Neural cell (in vitro differentiated cells): ENCODE results near the gene FBLIM1. TPM values are rescaled to one million over a fixed set of nuclear protein-coding genes. Genes with fewer than 3 reads are reported as not detected.

ENCODE experiments used
- H2AFZ ChIP-seq: fragments of 200-600, 300-800 bp; sonication (generic), shearing (Covaris generic); 2 replicates; pipeline ENCODE4 v1.6.0; 2014; ENCODE audit warnings: low read depth, mild to moderate bottlenecking, antibody characterized with exemption, low read length, moderate library complexity
- H3F3A ChIP-seq: fragments of 200-600 bp; shearing (Covaris generic); 2 replicates; pipeline ENCODE4 v1.6.1; 2016; ENCODE audit warnings: mild to moderate bottlenecking, moderate library complexity, mixed read lengths, antibody characterized with exemption, low read length; ENCODE audit not compliant: insufficient read depth, poor library complexity, severe bottlenecking
- H3K27ac ChIP-seq: fragments of 200-600, 300-800 bp; sonication (generic), shearing (Covaris generic); 2 replicates; pipeline ENCODE4 v1.5.1; 2014; ENCODE audit warnings: mild to moderate bottlenecking, low read length, moderate library complexity
- H3K27me3 ChIP-seq: fragments of 300-800, 200-600 bp; sonication (generic), shearing (Covaris generic); 2 replicates; pipeline ENCODE4 v1.6.0; 2014; ENCODE audit warnings: mild to moderate bottlenecking, low read depth, low read length, moderate library complexity; ENCODE audit not compliant: insufficient read depth
- H3K36me3 ChIP-seq: fragments of 300-800, 200-600 bp; sonication (generic), shearing (Covaris generic); 2 replicates; pipeline ENCODE4 v1.5.1; 2014; ENCODE audit warnings: mild to moderate bottlenecking, antibody characterized with exemption, low read length, moderate library complexity; ENCODE audit not compliant: insufficient read depth
- H3K4me2 ChIP-seq: fragments of 300-800, 200-600 bp; sonication (generic), shearing (Covaris generic); 2 replicates; pipeline ENCODE4 v1.6.0; 2014; ENCODE audit warnings: mild to moderate bottlenecking, low read length
- H3K4me3 ChIP-seq: fragments of 300-800, 200-600 bp; sonication (generic), shearing (Covaris generic); 2 replicates; pipeline ENCODE4 v1.5.1; 2014; ENCODE audit warnings: mild to moderate bottlenecking, low read length, moderate library complexity
- H3K79me2 ChIP-seq: fragments of 200-600 bp; shearing (Covaris generic); replicated peaks from 2 replicates; pipeline ENCODE4 v1.6.0; 2014; ENCODE audit warnings: mild to moderate bottlenecking, low read length, moderate library complexity; ENCODE audit not compliant: insufficient read depth
- H3K9ac ChIP-seq: fragments of 300-800, 200-600 bp; sonication (generic), shearing (Covaris generic); 2 replicates; pipeline ENCODE4 v1.6.1; 2016; ENCODE audit warnings: mild to moderate bottlenecking, low read length, mixed read lengths
- H3K9me2 ChIP-seq: fragments of 200-600 bp; shearing (Covaris generic); 2 replicates; pipeline ENCODE4 v1.6.1; 2016; ENCODE audit warnings: mild to moderate bottlenecking, low read length, mixed read lengths; ENCODE audit not compliant: insufficient read depth
- H3K9me3 ChIP-seq: fragments of 200-600, 300-800 bp; sonication (generic), shearing (Covaris generic); 2 replicates; pipeline ENCODE4 v1.6.1; 2016; ENCODE audit warnings: mild to moderate bottlenecking, mixed run types, low read length, moderate library complexity, mixed read lengths
- H4K20me1 ChIP-seq: fragments of 200-600 bp; shearing (Covaris generic); 2 replicates; pipeline ENCODE4 v1.6.1; 2016; ENCODE audit warnings: mild to moderate bottlenecking, mixed run types; ENCODE audit not compliant: insufficient read depth
- EP300 ChIP-seq: fragments of 450-650 bp; conservative IDR thresholded peaks from 2 replicates; pipeline ENCODE4 v1.6.1; 2014; ENCODE audit warnings: antibody characterized with exemption, mild to moderate bottlenecking, moderate library complexity; ENCODE audit not compliant: poor library complexity, severe bottlenecking
- EZH2 ChIP-seq: fragments of 200-600, 300-800 bp; shearing (Covaris generic), sonication (generic); IDR thresholded peaks from 2 replicates; pipeline ENCODE4 v1.6.1; 2014; ENCODE audit warnings: antibody characterized with exemption, low read length, borderline replicate concordance, mild to moderate bottlenecking; ENCODE audit not compliant: insufficient read depth, poor library complexity, severe bottlenecking
- MXI1 ChIP-seq: fragments of 450-650 bp; conservative IDR thresholded peaks from 2 replicates; pipeline ENCODE4 v1.6.1; 2014; ENCODE audit warnings: antibody characterized with exemption, mild to moderate bottlenecking; ENCODE audit not compliant: poor library complexity, severe bottlenecking
- POLR2AphosphoS5 ChIP-seq: IDR thresholded peaks from 2 replicates; pipeline ENCODE4 v1.6.1; 2012
- RAD21 ChIP-seq: fragments of 450-650 bp; conservative IDR thresholded peaks from 2 replicates; pipeline ENCODE4 v1.6.1; 2014; ENCODE audit warnings: antibody characterized with exemption, mild to moderate bottlenecking, moderate library complexity
- SMC3 ChIP-seq: fragments of 450-650 bp; conservative IDR thresholded peaks from 2 replicates; pipeline ENCODE4 v1.6.1; 2014; ENCODE audit warnings: antibody characterized with exemption, mild to moderate bottlenecking, moderate library complexity; ENCODE audit not compliant: poor library complexity
- TAF1 ChIP-seq: IDR thresholded peaks from 2 replicates; pipeline ENCODE4 v1.6.1; 2012; ENCODE audit warnings: low read depth
- polyA plus RNA-seq: library from polyadenylated mRNA; depleted of rRNA; stranded (reverse); fragments of >200 nt; gene quantifications from 2 replicates; pipeline ENCODE4 v1.2.3, GENCODE V29; 2014
- TF ChIP-seq, protein P1 (sequence below): fragments of 450-650 bp; IDR thresholded peaks from 2 replicates; pipeline ENCODE4 v1.5.1; 2014; ENCODE audit warnings: antibody characterized with exemption, mild to moderate bottlenecking, moderate library complexity; ENCODE audit not compliant: poor library complexity, severe bottlenecking
- TF ChIP-seq, protein P2 (sequence below): IDR thresholded peaks from 2 replicates; pipeline ENCODE4 v1.6.1; 2012; ENCODE audit warnings: borderline replicate concordance

The FBLIM1 gene
- polyA plus RNA-seq, 1 donor from 2014 or later: 24.9 TPM

DNA sequence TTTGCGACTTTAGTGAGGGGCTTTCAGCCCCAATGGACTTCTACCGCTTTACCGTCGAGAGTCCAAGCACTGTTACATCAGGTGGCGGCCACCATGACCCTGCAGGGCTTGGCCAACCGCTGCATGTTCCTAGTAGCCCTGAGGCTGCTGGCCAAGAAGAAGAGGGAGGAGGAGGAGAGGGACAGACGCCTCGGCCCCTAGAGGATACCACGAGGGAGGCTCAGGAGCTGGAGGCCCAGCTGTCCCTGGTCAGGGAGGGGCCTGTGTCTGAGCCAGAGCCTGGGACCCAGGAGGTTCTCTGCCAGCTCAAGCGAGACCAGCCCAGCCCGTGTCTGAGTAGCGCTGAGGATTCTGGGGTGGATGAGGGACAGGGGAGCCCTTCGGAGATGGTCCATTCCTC, 31.2 kb upstream of the FBLIM1 start:
- no peaks in the 10 kb centered on the region for H3K79me2 ChIP-seq
- H4K20me1 ChIP-seq: no peaks in the 10 kb centered on the region
- no peak overlapping the region for H2AFZ ChIP-seq
- no peaks in the 10 kb centered on the region for H3K36me3 ChIP-seq
- H3F3A ChIP-seq: no peaks in the 10 kb centered on the region
- TF ChIP-seq POLR2AphosphoS5 (no peak), SMC3 (no peak), RAD21 (no peak), EZH2 (no peak), EP300 (no peak), TAF1 (no peak), MXI1 (no peak)
- TF ChIP-seq, protein P1, sequence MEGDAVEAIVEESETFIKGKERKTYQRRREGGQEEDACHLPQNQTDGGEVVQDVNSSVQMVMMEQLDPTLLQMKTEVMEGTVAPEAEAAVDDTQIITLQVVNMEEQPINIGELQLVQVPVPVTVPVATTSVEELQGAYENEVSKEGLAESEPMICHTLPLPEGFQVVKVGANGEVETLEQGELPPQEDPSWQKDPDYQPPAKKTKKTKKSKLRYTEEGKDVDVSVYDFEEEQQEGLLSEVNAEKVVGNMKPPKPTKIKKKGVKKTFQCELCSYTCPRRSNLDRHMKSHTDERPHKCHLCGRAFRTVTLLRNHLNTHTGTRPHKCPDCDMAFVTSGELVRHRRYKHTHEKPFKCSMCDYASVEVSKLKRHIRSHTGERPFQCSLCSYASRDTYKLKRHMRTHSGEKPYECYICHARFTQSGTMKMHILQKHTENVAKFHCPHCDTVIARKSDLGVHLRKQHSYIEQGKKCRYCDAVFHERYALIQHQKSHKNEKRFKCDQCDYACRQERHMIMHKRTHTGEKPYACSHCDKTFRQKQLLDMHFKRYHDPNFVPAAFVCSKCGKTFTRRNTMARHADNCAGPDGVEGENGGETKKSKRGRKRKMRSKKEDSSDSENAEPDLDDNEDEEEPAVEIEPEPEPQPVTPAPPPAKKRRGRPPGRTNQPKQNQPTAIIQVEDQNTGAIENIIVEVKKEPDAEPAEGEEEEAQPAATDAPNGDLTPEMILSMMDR: no peak
- TF ChIP-seq, protein P2, sequence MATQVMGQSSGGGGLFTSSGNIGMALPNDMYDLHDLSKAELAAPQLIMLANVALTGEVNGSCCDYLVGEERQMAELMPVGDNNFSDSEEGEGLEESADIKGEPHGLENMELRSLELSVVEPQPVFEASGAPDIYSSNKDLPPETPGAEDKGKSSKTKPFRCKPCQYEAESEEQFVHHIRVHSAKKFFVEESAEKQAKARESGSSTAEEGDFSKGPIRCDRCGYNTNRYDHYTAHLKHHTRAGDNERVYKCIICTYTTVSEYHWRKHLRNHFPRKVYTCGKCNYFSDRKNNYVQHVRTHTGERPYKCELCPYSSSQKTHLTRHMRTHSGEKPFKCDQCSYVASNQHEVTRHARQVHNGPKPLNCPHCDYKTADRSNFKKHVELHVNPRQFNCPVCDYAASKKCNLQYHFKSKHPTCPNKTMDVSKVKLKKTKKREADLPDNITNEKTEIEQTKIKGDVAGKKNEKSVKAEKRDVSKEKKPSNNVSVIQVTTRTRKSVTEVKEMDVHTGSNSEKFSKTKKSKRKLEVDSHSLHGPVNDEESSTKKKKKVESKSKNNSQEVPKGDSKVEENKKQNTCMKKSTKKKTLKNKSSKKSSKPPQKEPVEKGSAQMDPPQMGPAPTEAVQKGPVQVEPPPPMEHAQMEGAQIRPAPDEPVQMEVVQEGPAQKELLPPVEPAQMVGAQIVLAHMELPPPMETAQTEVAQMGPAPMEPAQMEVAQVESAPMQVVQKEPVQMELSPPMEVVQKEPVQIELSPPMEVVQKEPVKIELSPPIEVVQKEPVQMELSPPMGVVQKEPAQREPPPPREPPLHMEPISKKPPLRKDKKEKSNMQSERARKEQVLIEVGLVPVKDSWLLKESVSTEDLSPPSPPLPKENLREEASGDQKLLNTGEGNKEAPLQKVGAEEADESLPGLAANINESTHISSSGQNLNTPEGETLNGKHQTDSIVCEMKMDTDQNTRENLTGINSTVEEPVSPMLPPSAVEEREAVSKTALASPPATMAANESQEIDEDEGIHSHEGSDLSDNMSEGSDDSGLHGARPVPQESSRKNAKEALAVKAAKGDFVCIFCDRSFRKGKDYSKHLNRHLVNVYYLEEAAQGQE: no peak
- no peak overlapping the region for H3K4me2 ChIP-seq
- H3K9me2 ChIP-seq: no peaks in the 10 kb centered on the region
- no peaks in the 10 kb centered on the region for H3K9me3 ChIP-seq
- no peak overlapping the region for H3K27ac ChIP-seq
- H3K4me3 ChIP-seq: no peak overlapping the region
- no peaks in the 10 kb centered on the region for H3K27me3 ChIP-seq
- no peak overlapping the region for H3K9ac ChIP-seq

DNA sequence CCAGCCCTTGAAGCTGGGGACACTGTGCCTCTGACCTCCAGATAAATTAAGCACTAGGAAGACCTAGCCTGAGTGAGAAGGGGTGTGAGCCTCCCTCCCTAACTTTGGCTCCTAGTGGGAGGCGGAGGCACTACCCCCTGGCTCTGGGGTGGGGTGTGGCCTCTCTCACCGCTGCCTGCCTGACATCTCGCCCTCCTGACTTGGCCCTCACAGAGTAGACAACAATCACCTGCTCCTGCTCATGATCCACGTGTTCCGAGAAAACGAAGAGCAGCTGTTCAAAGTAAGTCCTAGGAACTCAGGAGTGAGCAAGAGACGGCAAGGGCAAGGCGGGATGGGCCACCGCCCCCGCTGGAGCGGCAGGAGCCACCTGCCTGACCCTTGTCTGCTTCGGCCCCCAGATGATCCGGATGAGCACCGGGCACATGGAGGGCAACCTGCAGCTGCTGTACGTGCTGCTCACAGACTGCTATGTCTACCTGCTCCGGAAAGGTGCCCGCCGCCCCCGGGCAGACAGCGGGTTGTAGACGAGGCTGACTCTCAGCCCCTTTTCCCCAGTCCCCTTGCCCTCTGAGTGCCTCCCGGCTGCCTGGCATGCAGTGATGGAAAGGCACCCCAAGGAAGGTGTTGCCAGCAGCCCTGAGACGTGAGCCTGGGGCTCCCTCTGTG, 30.6 kb upstream of the FBLIM1 start:
- Histone ChIP-seq H3F3A (no peaks in the 10 kb centered on the region), H3K9me2 (no peaks in the 10 kb centered on the region), H3K9me3 (no peaks in the 10 kb centered on the region), H3K4me3 (no peak overlapping the region), H3K27me3 (no peaks in the 10 kb centered on the region), H3K4me2 (no peak overlapping the region), H3K79me2 (no peaks in the 10 kb centered on the region), H4K20me1 (no peaks in the 10 kb centered on the region), H3K36me3 (no peaks in the 10 kb centered on the region), H2AFZ (no peak overlapping the region), H3K27ac (no peak overlapping the region), H3K9ac (no peak overlapping the region)
- no peak for TF ChIP-seq EP300
- TF ChIP-seq POLR2AphosphoS5: no peak
- TF ChIP-seq, protein P2: no peak
- no peak for TF ChIP-seq EZH2
- TF ChIP-seq SMC3: no peak
- TF ChIP-seq TAF1: no peak
- TF ChIP-seq MXI1: no peak
- TF ChIP-seq, protein P1: no peak
- TF ChIP-seq RAD21: no peak
